Ramos (cell line): Measurements from ENCODE around the gene PBLD.

Source experiments
- in situ Hi-C: fragments of 300-500 bp; cut with MboI; formaldehyde crosslinking; loops from one replicate; pipeline ENCODE4 v1.14.3; 2022; ENCODE audit warnings: low sequenced_read_pairs; ENCODE audit not compliant: unreplicated experiment

Gene PBLD

DNA sequence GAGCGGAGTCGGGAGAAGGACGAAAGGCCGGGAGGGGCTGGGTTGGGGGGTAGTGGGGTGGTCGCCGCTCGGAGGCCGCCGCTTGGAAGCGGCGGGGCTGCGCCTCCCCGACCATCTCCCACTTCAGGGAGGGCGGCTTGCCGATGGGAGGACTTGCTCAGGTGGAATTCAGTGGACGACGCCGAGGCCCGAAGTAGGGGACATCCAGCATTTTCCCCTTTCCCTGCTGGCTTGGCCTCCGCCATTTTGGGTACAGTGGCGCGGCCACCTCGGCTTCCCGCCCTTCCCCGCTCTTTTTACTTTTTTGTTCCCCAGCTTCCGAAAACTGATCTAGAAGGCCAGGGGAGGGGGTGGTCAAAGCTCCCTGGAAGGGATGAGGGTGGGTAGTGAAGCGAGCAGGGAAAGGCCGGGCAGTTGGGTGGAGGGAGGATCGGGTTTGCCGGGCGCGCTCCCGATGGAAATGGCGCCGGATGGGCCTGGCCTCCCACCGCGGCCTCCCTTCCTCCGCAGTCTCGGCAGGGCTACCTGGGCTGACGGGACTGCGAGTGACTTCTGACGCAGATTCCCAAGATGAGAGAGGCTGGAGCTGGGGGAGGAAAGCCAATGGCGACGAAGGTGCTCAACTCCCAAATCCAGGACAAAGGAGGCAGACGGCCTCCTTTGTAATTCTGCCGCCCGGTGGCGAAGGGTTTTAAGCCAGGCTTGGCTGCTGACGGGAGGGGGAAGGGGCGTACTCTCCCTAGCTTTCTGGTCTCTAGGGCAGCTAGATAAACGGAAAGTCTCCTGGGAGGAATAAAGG, at the start of gene PBLD:
TSS of gene PBLD (minus strand) at position 670 of the 799 bp plus-strand sequence. CDS start 26,084 bp downstream, outside the sequence.
- in situ Hi-C loops, result no loop called here

- in situ Hi-C loops, result no loop called here
These were observed 38.9 kb upstream of the PBLD start for GRCh38 chr10:68371604-68372003.

GRCh38 chr10:68367121-68367520, 34.4 kb upstream of the PBLD start:
- in situ Hi-C loops, result no loop called here

- in situ Hi-C loops, result no loop called here
These were observed 33.9 kb upstream of the PBLD start for GRCh38 chr10:68366600-68366999.

DNA sequence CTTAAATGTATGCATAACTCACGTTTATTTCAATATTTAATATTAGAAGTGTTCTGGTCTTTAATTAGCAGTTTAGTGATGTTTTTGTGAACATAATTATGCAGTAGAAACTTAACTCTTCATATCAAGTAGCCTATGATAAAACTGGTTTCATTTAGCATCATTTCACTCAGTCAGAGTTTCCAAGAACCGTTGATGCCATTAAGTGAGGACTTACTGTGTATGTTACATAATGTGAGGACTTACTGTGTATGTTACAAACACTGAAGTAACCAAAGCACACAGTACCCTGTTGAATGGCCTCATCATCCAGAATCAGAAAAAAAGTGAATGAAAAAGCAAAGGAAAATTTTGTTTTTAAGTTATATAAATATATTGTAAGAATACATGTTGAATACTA, 32.9 kb upstream of the PBLD start:
- in situ Hi-C loops, result no loop called here

DNA sequence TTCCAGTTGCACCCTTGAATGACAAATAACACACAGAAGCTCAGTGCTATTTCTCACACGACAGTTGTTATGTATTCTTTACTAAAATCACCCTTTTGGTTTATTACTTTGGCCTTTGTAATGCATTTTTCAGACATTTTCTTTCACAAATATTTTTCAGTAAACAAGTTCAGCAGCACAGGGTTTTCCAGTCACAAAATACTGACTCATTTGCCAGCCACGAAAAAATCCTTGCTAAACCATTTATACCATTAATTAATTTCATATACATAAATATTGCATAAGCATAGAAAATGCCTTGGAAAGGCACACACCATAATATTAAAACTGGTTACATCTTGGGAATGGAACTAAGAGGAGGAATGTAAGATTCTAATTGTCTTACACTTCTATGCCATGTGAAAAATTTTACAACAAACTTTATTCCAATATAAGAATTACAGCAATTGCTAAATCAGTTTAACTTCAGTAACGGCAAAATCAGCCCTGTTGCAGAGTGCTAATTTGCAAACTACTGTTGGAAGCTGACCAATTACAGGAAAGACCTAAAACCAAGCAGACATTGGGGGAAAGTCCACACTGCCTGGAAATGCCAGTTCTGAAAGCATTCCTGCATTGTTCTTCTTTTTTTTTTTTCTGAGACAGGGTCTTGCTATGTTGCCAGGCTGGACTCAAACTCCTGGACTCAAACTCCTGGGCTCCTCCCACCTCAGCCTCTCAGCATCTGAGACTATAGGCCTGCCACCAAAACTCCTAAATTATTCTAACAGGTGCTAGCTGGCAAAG, 31.6 kb upstream of the PBLD start:
- in situ Hi-C loops, result no loop called here

- in situ Hi-C loops, result no loop called here
These were observed 29.9 kb upstream of the PBLD start for GRCh38 chr10:68362590-68362989.

DNA sequence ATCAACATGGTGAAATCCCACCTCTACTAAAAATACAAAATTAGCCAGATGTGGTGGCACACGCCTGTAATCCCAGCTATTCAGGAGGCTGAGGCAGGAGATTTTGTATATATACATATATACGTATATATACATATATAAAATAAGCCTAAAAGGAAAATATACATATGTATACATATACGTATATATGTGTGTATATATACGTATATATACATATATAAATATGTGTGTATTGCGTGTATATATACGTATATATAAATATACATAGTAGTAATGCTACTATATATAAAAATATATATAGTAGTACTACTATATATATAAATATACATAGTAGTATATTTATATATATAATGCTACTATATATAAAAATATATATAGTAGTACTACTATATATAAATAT, 26.5 kb upstream of the PBLD start:
- in situ Hi-C loops, result no loop called here

DNA sequence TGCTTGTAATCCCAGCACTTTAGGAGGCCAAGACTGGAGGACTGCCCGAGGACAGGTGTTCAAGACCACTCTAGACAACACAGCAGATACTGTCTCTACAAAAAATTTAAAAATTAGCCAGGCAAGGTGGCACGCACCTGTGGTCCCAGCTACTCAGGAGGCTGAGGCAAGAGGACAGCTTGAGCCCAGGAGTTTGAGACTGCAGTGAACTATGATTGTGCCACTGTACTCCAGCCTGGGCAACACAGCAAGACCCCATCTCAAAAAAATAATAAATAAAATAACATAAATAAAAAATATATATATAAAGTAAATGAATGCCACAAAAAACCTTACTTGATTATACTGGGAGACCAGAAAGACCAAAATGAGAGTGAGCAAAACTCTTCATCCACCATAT, 20.8 kb upstream of the PBLD start:
- in situ Hi-C loops, result no loop called here

DNA sequence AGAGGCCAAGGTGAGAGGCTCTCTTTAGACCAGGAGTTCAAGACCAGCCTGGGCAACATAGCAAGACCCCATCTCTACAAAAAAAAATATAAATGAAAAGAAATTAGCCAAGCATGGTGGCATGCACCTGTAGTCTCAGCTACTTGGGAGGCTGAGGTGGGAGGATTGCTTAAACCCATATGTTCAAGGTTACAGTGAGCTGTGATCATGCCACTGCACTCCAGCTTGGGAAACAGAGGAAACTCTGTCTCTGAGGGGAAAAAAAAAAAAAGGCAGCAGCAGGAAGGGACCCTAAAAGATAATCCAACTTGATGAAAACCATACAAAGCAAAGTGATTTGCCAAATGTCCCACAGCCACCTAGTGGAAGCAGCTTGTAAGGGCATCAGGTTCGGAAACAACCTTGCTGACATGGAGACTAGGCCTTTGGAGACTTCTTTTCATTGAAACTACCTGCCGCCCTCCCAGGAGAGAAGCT, 15.6 kb upstream of the PBLD start:
- in situ Hi-C loops, result no loop called here

DNA sequence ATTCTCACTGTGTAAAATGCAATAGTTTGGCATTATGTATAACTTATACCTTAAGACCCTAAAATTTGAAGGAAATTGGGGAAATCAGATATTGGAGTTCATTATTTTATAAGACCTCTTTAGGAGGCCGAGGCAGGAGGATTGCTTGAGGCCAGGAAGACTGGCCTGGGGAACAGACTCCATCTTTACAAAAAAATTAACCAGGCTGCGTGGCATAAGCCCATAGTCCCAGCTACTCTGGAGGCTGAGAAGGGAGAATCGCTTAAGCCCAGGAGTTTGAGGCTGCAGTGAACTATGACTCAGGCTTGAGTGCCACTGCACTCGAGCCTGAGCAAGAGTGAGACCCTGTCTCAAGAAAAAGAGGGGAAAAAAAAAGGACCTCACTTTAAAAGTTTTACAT, 14.0 kb upstream of the PBLD start:
- in situ Hi-C loops, result no loop called here

- in situ Hi-C loops, result no loop called here
These were observed 12.9 kb upstream of the PBLD start for GRCh38 chr10:68345621-68346020.

- in situ Hi-C loops, result no loop called here
These were observed 10.3 kb upstream of the PBLD start for GRCh38 chr10:68342909-68343516.

GRCh38 chr10:68340358-68341080, 7.8 kb upstream of the PBLD start:
- in situ Hi-C loops, result no loop called here

DNA sequence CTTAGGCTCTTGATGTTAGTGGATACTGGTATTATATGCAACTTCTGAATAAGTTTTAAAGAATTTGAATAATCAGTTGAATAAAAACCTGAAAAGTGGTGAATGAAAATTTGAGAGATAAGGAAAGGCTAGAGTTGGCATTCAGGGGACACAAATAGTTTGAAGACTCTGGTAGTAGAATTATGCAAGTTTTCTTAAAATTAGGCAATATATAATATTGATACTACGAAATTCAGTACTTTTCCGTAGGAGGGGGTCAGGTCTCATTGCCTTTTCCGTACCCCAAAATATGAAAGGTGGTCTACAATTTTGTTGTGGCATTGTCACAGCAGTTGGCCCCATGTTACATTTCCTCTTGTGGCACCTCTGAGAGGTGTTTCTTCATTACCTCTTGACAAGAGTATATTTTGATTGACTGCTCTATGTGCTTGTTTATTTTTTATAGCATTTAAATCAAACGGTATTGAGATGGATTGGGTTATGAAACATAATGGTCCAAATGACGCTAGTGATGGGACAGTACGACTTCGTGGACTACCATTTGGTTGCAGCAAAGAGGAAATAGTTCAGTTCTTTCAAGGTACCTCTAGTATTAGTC, 4.1 kb upstream of the PBLD start:
- in situ Hi-C loops, result no loop called here

DNA sequence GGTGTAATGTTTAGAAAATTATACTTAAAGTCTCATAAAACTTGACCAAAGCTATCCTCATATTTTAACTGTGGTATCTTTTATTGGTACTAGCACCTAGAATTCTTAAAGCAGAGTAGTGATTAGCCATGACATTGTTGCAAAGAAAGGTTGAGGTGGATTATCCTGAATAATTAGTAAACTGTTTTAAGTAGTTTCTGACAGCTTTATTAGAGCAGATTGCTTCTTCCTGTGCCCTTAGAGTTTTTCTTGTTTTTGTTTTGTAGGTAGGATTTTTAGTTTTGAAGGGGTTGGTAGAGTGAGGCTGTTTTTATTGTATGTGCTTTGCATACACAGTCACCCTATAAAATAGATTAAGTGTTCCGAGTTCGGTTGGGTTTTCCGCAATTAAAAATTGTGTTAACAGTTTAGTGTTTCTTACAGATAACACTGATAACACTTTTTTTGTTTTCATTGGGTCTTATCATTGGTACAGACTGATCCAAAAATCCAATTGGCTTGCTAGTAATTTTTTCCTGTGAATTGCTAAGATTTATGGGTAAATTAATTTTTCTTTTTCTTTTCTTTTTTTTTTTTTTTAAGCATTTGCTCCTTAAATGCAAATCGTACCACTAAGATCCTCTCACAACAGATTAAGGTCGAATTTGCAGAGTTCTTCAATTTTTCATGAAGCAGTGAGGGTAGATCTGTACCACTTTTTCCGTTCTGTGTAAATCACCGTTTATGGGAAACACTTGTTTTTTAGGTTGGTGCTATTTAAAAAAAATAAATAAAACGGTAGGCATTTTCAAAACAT, 2.1 kb upstream of the PBLD start:
- in situ Hi-C loops, result no loop called here

GRCh38 chr10:68333440-68334431, 1.0 kb upstream of the PBLD start:
- in situ Hi-C loops, result no loop called here

DNA sequence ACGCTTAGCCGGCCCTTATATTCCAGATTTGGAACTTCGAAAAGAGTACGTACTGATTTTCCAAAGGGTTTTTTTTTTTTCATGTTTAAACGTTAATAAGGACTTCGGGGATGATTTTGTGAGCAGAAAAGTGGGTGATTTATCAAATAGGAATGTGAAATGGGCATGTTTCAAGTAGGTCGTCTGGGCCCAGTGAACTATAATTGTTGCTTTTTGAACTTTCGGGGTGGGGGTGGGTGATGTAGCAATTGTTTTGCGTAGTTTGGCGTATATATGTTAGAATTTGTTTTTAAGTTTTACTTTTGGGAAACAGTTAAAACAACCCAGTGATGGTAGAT, 299 bp upstream of the PBLD start:
- in situ Hi-C loops, result no loop called here
